Activated CD8-positive, alpha-beta memory T cell treated with anti-CD3 and anti-CD28 coated beads, Interleukin-2, amount 10 ng/mL, durations not matched to agents 7 days and 5 days (primary cell): Measurements from ENCODE around the gene SBNO2. TPM values are rescaled to one million over a fixed set of nuclear protein-coding genes. Genes with fewer than 3 reads are reported as not detected.

Source experiments
- ATAC-seq: fragments of 150-1000 bp; cut with Tn5 transposase; one replicate; pipeline ENCODE4 v1.10.0; 2021; ENCODE audit warnings: moderate library complexity
- CTCF ChIA-PET: fragments of 350-600 bp; sonication (Branson Sonifier 250); formaldehyde crosslinking; loops from one replicate; lab custom pipeline; 2021; ENCODE audit warnings: antibody characterized with exemption; lab: Charles Lee
- DNase-seq: peaks from one replicate; pipeline ENCODE4 v3.0.0-alpha.2; 2020
- H3K27ac Mint-ChIP-seq: one replicate; pipeline ENCODE4 v1.8.0; 2021; ENCODE audit warnings: mild to moderate bottlenecking, mixed read lengths
- H3K27me3 Mint-ChIP-seq: one replicate; pipeline ENCODE4 v1.8.0; 2021; ENCODE audit warnings: mixed read lengths
- H3K36me3 Mint-ChIP-seq: one replicate; pipeline ENCODE4 v1.8.0; 2021; ENCODE audit warnings: mild to moderate bottlenecking, mixed read lengths
- H3K4me1 Mint-ChIP-seq: one replicate; pipeline ENCODE4 v1.8.0; 2021; ENCODE audit warnings: mixed read lengths
- H3K4me3 Mint-ChIP-seq: one replicate; pipeline ENCODE4 v1.8.0; 2021; ENCODE audit warnings: mild to moderate bottlenecking, moderate library complexity, mixed read lengths
- H3K9me3 Mint-ChIP-seq: one replicate; pipeline ENCODE4 v1.8.0; 2022; ENCODE audit warnings: low read depth, mixed read lengths
- total RNA-seq, 2 experiments: library from RNA; stranded (reverse); gene quantifications; one replicate each; pipeline ENCODE4 v1.2.3, GENCODE V29; 2021

SBNO2 gene
- total RNA-seq, 2 experiments from 2014 or later = 50.6 to 74.7 TPM

- Mint-ChIP-seq H3K27me3 (no peaks in the 10 kb centered on the region), H3K4me3 (no peak overlapping the region), H3K27ac (peak overlapping the region; percentile 84), H3K36me3 (peaks cover 22% of the 10 kb centered on the region), H3K4me1 (peaks cover 52% of the 10 kb centered on the region), H3K9me3 (no peaks in the 10 kb centered on the region)
- CTCF ChIA-PET = interaction anchor here (0.8 to 6.9 kb wide), 8 partner anchors 9 to 105 kb away, joined by 4 to 64 read pairs (median 14); partner anchors contain the start of genes ARHGAP45 and CNN2
- ATAC-seq (peak; percentile 2), DNase-seq (no peak)
Observed at GRCh38 chr19:1088416-1089010, 85.6 kb downstream of the SBNO2 start.

- ATAC-seq (peak; percentile 23), DNase-seq (no peak)
- peak overlapping the region; percentile 84 for H3K27ac Mint-ChIP-seq
- peaks cover 47% of the 10 kb centered on the region for H3K4me1 Mint-ChIP-seq
- H3K4me3 Mint-ChIP-seq = peak overlapping the region; percentile 21
- no peaks in the 10 kb centered on the region for H3K27me3 Mint-ChIP-seq
- H3K9me3 Mint-ChIP-seq = no peaks in the 10 kb centered on the region
- H3K36me3 Mint-ChIP-seq = peaks cover 22% of the 10 kb centered on the region
- CTCF ChIA-PET = interaction anchor here (0.8 to 6.9 kb wide), 8 partner anchors 11 to 151 kb away, joined by 3 to 64 read pairs (median 8); partner anchors contain the start of genes ARHGAP45 and CNN2
Observed at GRCh38 chr19:1087813-1088415, 86.2 kb downstream of the SBNO2 start.

GRCh38 chr19:1086613-1087012 is 87.5 kb downstream of the SBNO2 start:
- H3K36me3 Mint-ChIP-seq = peaks cover 31% of the 10 kb centered on the region
- CTCF ChIA-PET = interaction anchor here (1.0 to 6.9 kb wide), 7 partner anchors 8 to 125 kb away, joined by 3 to 64 read pairs (median 3); partner anchors contain the start of gene ARHGAP45
- ATAC-seq = no peak
- no peak overlapping the region for H3K4me3 Mint-ChIP-seq
- H3K9me3 Mint-ChIP-seq = no peaks in the 10 kb centered on the region
- no peaks in the 10 kb centered on the region for H3K27me3 Mint-ChIP-seq
- DNase-seq = no peak
- peak overlapping the region; percentile 19 for H3K27ac Mint-ChIP-seq
- peaks cover 53% of the 10 kb centered on the region for H3K4me1 Mint-ChIP-seq

GRCh38 chr19:1085676-1086442 is 88.2 kb downstream of the SBNO2 start:
- CTCF ChIA-PET = interaction anchor here (1.0 to 6.9 kb wide), 6 partner anchors 8 to 55 kb away, joined by 3 to 64 read pairs (median 4); partner anchors contain the start of gene ARHGAP45
- Mint-ChIP-seq H3K27me3 (no peaks in the 10 kb centered on the region), H3K4me3 (no peak overlapping the region), H3K27ac (no peak overlapping the region), H3K36me3 (peaks cover 36% of the 10 kb centered on the region), H3K9me3 (no peaks in the 10 kb centered on the region), H3K4me1 (peaks cover 55% of the 10 kb centered on the region)
- DNase-seq = no peak
- no peak for ATAC-seq

GRCh38 chr19:1085053-1085658 is 88.9 kb downstream of the SBNO2 start:
- Mint-ChIP-seq H3K36me3 (peaks cover 42% of the 10 kb centered on the region), H3K4me3 (no peak overlapping the region), H3K27me3 (no peaks in the 10 kb centered on the region), H3K4me1 (peaks cover 57% of the 10 kb centered on the region), H3K27ac (peak overlapping the region; percentile 25), H3K9me3 (no peaks in the 10 kb centered on the region)
- DNase-seq (no peak), ATAC-seq (no peak)
- CTCF ChIA-PET = interaction anchor here (1.0 to 6.9 kb wide), 4 partner anchors 9 to 48 kb away, joined by 3 to 64 read pairs (median 5); partner anchors contain the start of gene ARHGAP45

- H3K9me3 Mint-ChIP-seq = no peaks in the 10 kb centered on the region
- peaks cover 51% of the 10 kb centered on the region for H3K36me3 Mint-ChIP-seq
- H3K27ac Mint-ChIP-seq = peak overlapping the region; percentile 25
- H3K27me3 Mint-ChIP-seq = no peaks in the 10 kb centered on the region
- peaks cover 61% of the 10 kb centered on the region for H3K4me1 Mint-ChIP-seq
- no peak overlapping the region for H3K4me3 Mint-ChIP-seq
- ATAC-seq (no peak), DNase-seq (no peak)
- CTCF ChIA-PET = interaction anchor here (1.1 to 3.2 kb wide), 3 partner anchors 9 to 19 kb away, joined by 3 to 6 read pairs (median 4); no protein-coding TSS in a partner anchor
Observed at GRCh38 chr19:1084024-1084868, 89.8 kb downstream of the SBNO2 start.

- no peak for DNase-seq
- ATAC-seq = no peak
- peaks cover 56% of the 10 kb centered on the region for H3K4me1 Mint-ChIP-seq
- CTCF ChIA-PET = interaction anchor here (0.6 to 8.9 kb wide), 5 partner anchors 11 to 21 kb away, joined by 3 to 108 read pairs (median 3); partner anchors contain the start of genes ARHGAP45 and GPX4
- H3K36me3 Mint-ChIP-seq = peaks cover 55% of the 10 kb centered on the region
- H3K9me3 Mint-ChIP-seq = no peaks in the 10 kb centered on the region
- H3K4me3 Mint-ChIP-seq = no peak overlapping the region
- H3K27ac Mint-ChIP-seq = no peak overlapping the region
- H3K27me3 Mint-ChIP-seq = no peaks in the 10 kb centered on the region
Observed at GRCh38 chr19:1082928-1083816, 90.9 kb downstream of the SBNO2 start.

GRCh38 chr19:1082165-1082927 is 91.7 kb downstream of the SBNO2 start:
- no peak overlapping the region for H3K4me3 Mint-ChIP-seq
- H3K9me3 Mint-ChIP-seq = no peaks in the 10 kb centered on the region
- ATAC-seq (peak; percentile 75), DNase-seq (peak; percentile 96)
- CTCF ChIA-PET = interaction anchor here (0.7 to 8.9 kb wide), 3 partner anchors 8 to 22 kb away, joined by 3 to 108 read pairs (median 6); partner anchors contain the start of genes ARHGAP45 and GPX4
- no peaks in the 10 kb centered on the region for H3K27me3 Mint-ChIP-seq
- H3K4me1 Mint-ChIP-seq = peaks cover 55% of the 10 kb centered on the region
- peaks cover 56% of the 10 kb centered on the region for H3K36me3 Mint-ChIP-seq
- peak overlapping the region; percentile 80 for H3K27ac Mint-ChIP-seq

GRCh38 chr19:1081301-1082164 is 92.5 kb downstream of the SBNO2 start:
- CTCF ChIA-PET = interaction anchor here (0.8 to 8.9 kb wide), 5 partner anchors 9 to 163 kb away, joined by 3 to 108 read pairs (median 5); partner anchors contain the start of gene ARHGAP45
- no peak overlapping the region for H3K4me3 Mint-ChIP-seq
- H3K36me3 Mint-ChIP-seq = peaks cover 60% of the 10 kb centered on the region
- H3K27me3 Mint-ChIP-seq = no peaks in the 10 kb centered on the region
- ATAC-seq (no peak), DNase-seq (no peak)
- H3K4me1 Mint-ChIP-seq = peaks cover 58% of the 10 kb centered on the region
- no peak overlapping the region for H3K27ac Mint-ChIP-seq
- H3K9me3 Mint-ChIP-seq = no peaks in the 10 kb centered on the region
